ENCODE data around the gene STPG3. TPM values are rescaled to one million over a fixed set of nuclear protein-coding genes. Genes with fewer than 3 reads are reported as not detected.

The STPG3 gene
- total and polyA plus RNA-seq, 9 of the 15 experiments (the other 6 are each of a cell fraction or from before 2014, with no cell fraction given) = not detected

DNA sequence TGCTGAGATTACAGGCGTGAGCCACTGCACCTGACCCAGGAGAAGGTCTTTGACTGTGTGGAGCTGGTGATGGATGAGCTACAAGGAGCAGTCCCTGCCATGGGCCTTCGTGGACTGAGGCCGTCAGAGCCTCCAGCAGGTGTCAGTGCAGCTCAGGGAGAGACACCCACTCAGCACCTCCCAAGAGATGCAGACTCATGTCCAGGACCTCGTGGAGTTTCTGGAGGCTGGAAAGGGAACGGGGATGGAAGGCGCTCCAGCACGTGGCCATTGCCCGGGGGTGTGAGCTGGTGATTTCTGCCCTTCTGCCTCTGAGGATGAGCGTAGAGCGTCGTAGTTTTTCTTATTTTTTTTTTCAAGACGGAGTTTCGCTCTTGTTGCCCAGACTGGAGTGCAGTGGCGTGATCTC is 35.9 kb downstream of the STPG3 start (continued):
- no peak for TF ChIP-seq MIER1 (IDR thresholded peaks at IDR 0.05; ENCODE audit: low read depth)
- TF ChIP-seq TBP (optimal IDR thresholded peaks at IDR 0.05; ENCODE audit: low read depth, low read length) = no peak
- peak in 1 of 2 experiments; percentile 60; a peak in 1 of 3 replicates for TF ChIP-seq CBX3 (IDR thresholded peaks at IDR 0.05; ENCODE audit: borderline replicate concordance in 1 of 2, low read length in 2 of 2)
- no peak for TF ChIP-seq BCOR (IDR thresholded peaks at IDR 0.05)
- no peak for TF ChIP-seq KDM2B (CRISPR knock-in tag; IDR thresholded peaks at IDR 0.05)
- TF ChIP-seq, protein P1, sequence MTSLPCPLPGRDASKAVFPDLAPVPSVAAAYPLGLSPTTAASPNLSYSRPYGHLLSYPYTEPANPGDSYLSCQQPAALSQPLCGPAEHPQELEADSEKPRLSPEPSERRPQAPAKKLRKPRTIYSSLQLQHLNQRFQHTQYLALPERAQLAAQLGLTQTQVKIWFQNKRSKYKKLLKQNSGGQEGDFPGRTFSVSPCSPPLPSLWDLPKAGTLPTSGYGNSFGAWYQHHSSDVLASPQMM (CRISPR knock-in tag; IDR thresholded peaks at IDR 0.05) = no peak
- TF ChIP-seq POLR2AphosphoS2 (IDR thresholded peaks at IDR 0.05; ENCODE audit: low read length) = no peak
- 0 out of 2 replicates have a peak, but pooled peaks have one; percentile 21 for TF ChIP-seq ZNF24 (IDR thresholded peaks at IDR 0.05)
- no peak for TF ChIP-seq PCBP1 (IDR thresholded peaks at IDR 0.05; ENCODE audit: low read depth, low read length, poor library complexity, severe bottlenecking)
- TF ChIP-seq NCOR1 (IDR thresholded peaks at IDR 0.05) = no peak
- TF ChIP-seq HOXB6 (CRISPR knock-in tag; IDR thresholded peaks at IDR 0.05; ENCODE audit: borderline replicate concordance) = no peak
- TF ChIP-seq, protein P2, sequence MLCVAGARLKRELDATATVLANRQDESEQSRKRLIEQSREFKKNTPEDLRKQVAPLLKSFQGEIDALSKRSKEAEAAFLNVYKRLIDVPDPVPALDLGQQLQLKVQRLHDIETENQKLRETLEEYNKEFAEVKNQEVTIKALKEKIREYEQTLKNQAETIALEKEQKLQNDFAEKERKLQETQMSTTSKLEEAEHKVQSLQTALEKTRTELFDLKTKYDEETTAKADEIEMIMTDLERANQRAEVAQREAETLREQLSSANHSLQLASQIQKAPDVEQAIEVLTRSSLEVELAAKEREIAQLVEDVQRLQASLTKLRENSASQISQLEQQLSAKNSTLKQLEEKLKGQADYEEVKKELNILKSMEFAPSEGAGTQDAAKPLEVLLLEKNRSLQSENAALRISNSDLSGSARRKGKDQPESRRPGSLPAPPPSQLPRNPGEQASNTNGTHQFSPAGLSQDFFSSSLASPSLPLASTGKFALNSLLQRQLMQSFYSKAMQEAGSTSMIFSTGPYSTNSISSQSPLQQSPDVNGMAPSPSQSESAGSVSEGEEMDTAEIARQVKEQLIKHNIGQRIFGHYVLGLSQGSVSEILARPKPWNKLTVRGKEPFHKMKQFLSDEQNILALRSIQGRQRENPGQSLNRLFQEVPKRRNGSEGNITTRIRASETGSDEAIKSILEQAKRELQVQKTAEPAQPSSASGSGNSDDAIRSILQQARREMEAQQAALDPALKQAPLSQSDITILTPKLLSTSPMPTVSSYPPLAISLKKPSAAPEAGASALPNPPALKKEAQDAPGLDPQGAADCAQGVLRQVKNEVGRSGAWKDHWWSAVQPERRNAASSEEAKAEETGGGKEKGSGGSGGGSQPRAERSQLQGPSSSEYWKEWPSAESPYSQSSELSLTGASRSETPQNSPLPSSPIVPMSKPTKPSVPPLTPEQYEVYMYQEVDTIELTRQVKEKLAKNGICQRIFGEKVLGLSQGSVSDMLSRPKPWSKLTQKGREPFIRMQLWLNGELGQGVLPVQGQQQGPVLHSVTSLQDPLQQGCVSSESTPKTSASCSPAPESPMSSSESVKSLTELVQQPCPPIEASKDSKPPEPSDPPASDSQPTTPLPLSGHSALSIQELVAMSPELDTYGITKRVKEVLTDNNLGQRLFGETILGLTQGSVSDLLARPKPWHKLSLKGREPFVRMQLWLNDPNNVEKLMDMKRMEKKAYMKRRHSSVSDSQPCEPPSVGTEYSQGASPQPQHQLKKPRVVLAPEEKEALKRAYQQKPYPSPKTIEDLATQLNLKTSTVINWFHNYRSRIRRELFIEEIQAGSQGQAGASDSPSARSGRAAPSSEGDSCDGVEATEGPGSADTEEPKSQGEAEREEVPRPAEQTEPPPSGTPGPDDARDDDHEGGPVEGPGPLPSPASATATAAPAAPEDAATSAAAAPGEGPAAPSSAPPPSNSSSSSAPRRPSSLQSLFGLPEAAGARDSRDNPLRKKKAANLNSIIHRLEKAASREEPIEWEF (CRISPR knock-in tag; IDR thresholded peaks at IDR 0.05) = no peak
- TF ChIP-seq, protein P3, sequence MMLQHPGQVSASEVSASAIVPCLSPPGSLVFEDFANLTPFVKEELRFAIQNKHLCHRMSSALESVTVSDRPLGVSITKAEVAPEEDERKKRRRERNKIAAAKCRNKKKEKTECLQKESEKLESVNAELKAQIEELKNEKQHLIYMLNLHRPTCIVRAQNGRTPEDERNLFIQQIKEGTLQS (IDR thresholded peaks at IDR 0.05) = no peak
- TF ChIP-seq, protein P3 (CRISPR knock-in tag; conservative IDR thresholded peaks at IDR 0.05) = no peak
- no peak for TF ChIP-seq ZNF274 (IDR thresholded peaks at IDR 0.05; ENCODE audit: borderline replicate concordance, low read depth, low read length)
- no peak for TF ChIP-seq YBX1 (IDR thresholded peaks at IDR 0.05)
- TF ChIP-seq ADNP (tag; IDR thresholded peaks at IDR 0.05) = no peak
- no peak for TF ChIP-seq E2F3 (CRISPR knock-in tag; IDR thresholded peaks at IDR 0.05)
- no peak for TF ChIP-seq SRSF1 (IDR thresholded peaks at IDR 0.05; ENCODE audit: low read depth, low read length)
